GM23338 (cell line): ENCODE results near the gene RUSC1. TPM values are rescaled to one million over a fixed set of nuclear protein-coding genes. Genes with fewer than 3 reads are reported as not detected.
"Not testable (repeated sequence)": the region's sequence is repeated elsewhere in the genome, so short reads cannot be mapped to it uniquely, and the experiment has no call there.

Source experiments
- ATAC-seq: fragments of 200-7000 bp; cut with Tn5 transposase; 3 replicates; pipeline ENCODE4 v1.9.1; 2020
- DNase-seq: peaks from one replicate; pipeline ENCODE4 v3.0.0-alpha.2; 2015; ENCODE audit warnings: low spot score
- H2AFZ ChIP-seq: fragments of 200-600 bp; sonication (generic); 2 replicates; pipeline ENCODE4 v1.8.0; 2016; ENCODE audit warnings: antibody characterized with exemption, mild to moderate bottlenecking, moderate library complexity
- H3F3A ChIP-seq: fragments of 200-600 bp; sonication (generic); replicated peaks from 2 replicates; pipeline ENCODE4 v1.8.0; 2017; ENCODE audit warnings: antibody characterized with exemption, mixed run types, low read depth
- H3K27ac ChIP-seq: fragments of 200-600 bp; sonication (generic); 2 replicates; pipeline ENCODE4 v1.6.1; 2016; ENCODE audit warnings: low read depth
- H3K27me3 ChIP-seq: fragments of 200-600 bp; sonication (generic); 2 replicates; pipeline ENCODE4 v1.8.0; 2016; ENCODE audit warnings: mild to moderate bottlenecking, mixed run types, moderate library complexity; ENCODE audit not compliant: insufficient read depth
- H3K36me3 ChIP-seq: fragments of 200-600 bp; sonication (generic); 2 replicates; pipeline ENCODE4 v1.8.0; 2016; ENCODE audit warnings: mild to moderate bottlenecking; ENCODE audit not compliant: insufficient read depth
- H3K4me1 ChIP-seq: fragments of 200-600 bp; sonication (generic); 2 replicates; pipeline ENCODE4 v1.8.0; 2016; ENCODE audit warnings: mild to moderate bottlenecking, moderate library complexity; ENCODE audit not compliant: insufficient read depth
- H3K4me2 ChIP-seq: fragments of 200-600 bp; sonication (generic); 2 replicates; pipeline ENCODE4 v1.7.1; 2017; ENCODE audit warnings: mixed run types
- H3K4me3 ChIP-seq: fragments of 200-600 bp; sonication (generic); 2 replicates; pipeline ENCODE4 v1.6.1; 2016; ENCODE audit warnings: mixed run types
- H3K79me2 ChIP-seq: fragments of 200-600 bp; sonication (generic); replicated peaks from 2 replicates; pipeline ENCODE4 v1.8.0; 2017; ENCODE audit warnings: mild to moderate bottlenecking; ENCODE audit not compliant: insufficient read depth
- H3K9me2 ChIP-seq: fragments of 200-600 bp; sonication (generic); 2 replicates; pipeline ENCODE4 v1.8.0; 2017; ENCODE audit not compliant: insufficient read depth
- H4K20me1 ChIP-seq: fragments of 200-600 bp; sonication (generic); replicated peaks from 2 replicates; pipeline ENCODE4 v1.8.0; 2017; ENCODE audit warnings: mild to moderate bottlenecking; ENCODE audit not compliant: insufficient read depth
- H3K27ac Mint-ChIP-seq: 2 replicates; pipeline ENCODE4 v1.8.0; 2020; ENCODE audit warnings: inconsistent platforms, mild to moderate bottlenecking, moderate library complexity, mixed read lengths
- H3K27me3 Mint-ChIP-seq: 3 replicates; pipeline ENCODE4 v1.8.0; 2022; ENCODE audit warnings: low read depth, mild to moderate bottlenecking, moderate library complexity, mixed read lengths, inconsistent platforms; ENCODE audit not compliant: insufficient read depth, poor library complexity
- H3K36me3 Mint-ChIP-seq: 3 replicates; pipeline ENCODE4 v1.8.0; 2021; ENCODE audit warnings: low read depth, mild to moderate bottlenecking, inconsistent platforms, moderate library complexity, mixed read lengths
- H3K4me1 Mint-ChIP-seq: 3 replicates; pipeline ENCODE4 v1.8.0; 2020; ENCODE audit warnings: mild to moderate bottlenecking, inconsistent platforms, mixed read lengths
- H3K4me3 Mint-ChIP-seq: 3 replicates; pipeline ENCODE4 v1.8.0; 2021; ENCODE audit warnings: moderate library complexity, mild to moderate bottlenecking, inconsistent platforms, mixed read lengths
- H3K9me3 Mint-ChIP-seq: 3 replicates; pipeline ENCODE4 v1.8.0; 2020; ENCODE audit warnings: moderate library complexity, mild to moderate bottlenecking, inconsistent platforms, mixed read lengths
- CREB1 ChIP-seq: fragments of 250-450 bp; sonication (Bioruptor Pico); IDR thresholded peaks from 2 replicates; pipeline ENCODE4 v1.5.0; 2020; ENCODE audit warnings: low read depth, mild to moderate bottlenecking, moderate library complexity
- EZH2 ChIP-seq: fragments of 200-600 bp; sonication (generic); IDR thresholded peaks from one replicate; pipeline ENCODE4 v1.8.0; 2017; ENCODE audit warnings: antibody characterized with exemption, mild to moderate bottlenecking, low read depth; ENCODE audit not compliant: unreplicated experiment
- JUNB ChIP-seq: IDR thresholded peaks from one replicate; pipeline ENCODE4 v1.6.1; 2016; ENCODE audit warnings: antibody characterized with exemption; ENCODE audit not compliant: unreplicated experiment
- NANOG ChIP-seq: IDR thresholded peaks from 2 replicates; pipeline ENCODE4 v1.6.1; 2016; ENCODE audit warnings: antibody characterized with exemption, borderline replicate concordance
- STAT1 ChIP-seq: IDR thresholded peaks from one replicate; pipeline ENCODE4 v1.6.1; 2016; ENCODE audit warnings: antibody characterized with exemption; ENCODE audit not compliant: unreplicated experiment
- ZNF114 ChIP-seq: fragments of 250-450 bp; sonication (Bioruptor Pico); IDR thresholded peaks from 2 replicates; pipeline ENCODE4 v1.5.0; 2020; ENCODE audit warnings: mild to moderate bottlenecking, moderate library complexity
- ZNF331 ChIP-seq: fragments of 250-450 bp; sonication (Bioruptor Pico); IDR thresholded peaks from 2 replicates; pipeline ENCODE4 v1.5.0; 2020; ENCODE audit warnings: low read depth, mild to moderate bottlenecking, moderate library complexity
- polyA plus RNA-seq: library from polyadenylated mRNA; unstranded; fragments of >200 nt; fragmentation: Nextera tagmentation; extraction: Ambion mirVana; gene quantifications from 2 replicates; pipeline ENCODE4 v1.2.1, GENCODE V29; 2016
- total RNA-seq: library from RNA; depleted of rRNA; stranded (reverse); fragments of >200 nt; shearing (Covaris generic); gene quantifications from 2 replicates; pipeline ENCODE4 v1.2.3, GENCODE V29; 2014
- TF ChIP-seq, protein P1 (sequence below): IDR thresholded peaks from 2 replicates; pipeline ENCODE4 v1.6.1; 2016; ENCODE audit warnings: antibody characterized with exemption
- TF ChIP-seq, protein P2 (sequence below), 2 experiments: fragments of 200-600 bp in 1 of 2; sonication (generic) in 1 of 2; conservative IDR thresholded peaks; 2 replicates each; pipeline versions ENCODE4 v1.5.1 to v1.6.1; 2016 to 2017; ENCODE audit warnings: antibody characterized with exemption in 2 of 2, low read depth in 2 of 2, mild to moderate bottlenecking in 2 of 2, moderate library complexity in 1 of 2

Gene RUSC1
- total and polyA plus RNA-seq, 2 experiments from 2014 or later = 53.4 to 87.7 TPM

- TF ChIP-seq, protein P1, sequence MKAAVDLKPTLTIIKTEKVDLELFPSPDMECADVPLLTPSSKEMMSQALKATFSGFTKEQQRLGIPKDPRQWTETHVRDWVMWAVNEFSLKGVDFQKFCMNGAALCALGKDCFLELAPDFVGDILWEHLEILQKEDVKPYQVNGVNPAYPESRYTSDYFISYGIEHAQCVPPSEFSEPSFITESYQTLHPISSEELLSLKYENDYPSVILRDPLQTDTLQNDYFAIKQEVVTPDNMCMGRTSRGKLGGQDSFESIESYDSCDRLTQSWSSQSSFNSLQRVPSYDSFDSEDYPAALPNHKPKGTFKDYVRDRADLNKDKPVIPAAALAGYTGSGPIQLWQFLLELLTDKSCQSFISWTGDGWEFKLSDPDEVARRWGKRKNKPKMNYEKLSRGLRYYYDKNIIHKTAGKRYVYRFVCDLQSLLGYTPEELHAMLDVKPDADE = no peak
- no peak for TF ChIP-seq ZNF114
- TF ChIP-seq EZH2 = no peak
- no peak for TF ChIP-seq NANOG
- TF ChIP-seq STAT1 = no peak
- no peak for TF ChIP-seq JUNB
- TF ChIP-seq ZNF331 = no peak
Observed at GRCh38 chr1:155287987-155288543, 32.6 kb upstream of the RUSC1 start (continued).

GRCh38 chr1:155291006-155291405 lies 29.7 kb upstream of the RUSC1 start:
- H3K4me2 ChIP-seq, H4K20me1 ChIP-seq, H3K4me1 ChIP-seq, H3F3A ChIP-seq, H3K27ac Mint-ChIP-seq, H3K9me2 ChIP-seq, H2AFZ ChIP-seq, ATAC-seq, H3K9me3 Mint-ChIP-seq, H3K79me2 ChIP-seq, H3K27ac ChIP-seq, DNase-seq, H3K36me3 Mint-ChIP-seq, H3K4me3 ChIP-seq, H3K36me3 ChIP-seq, H3K4me3 Mint-ChIP-seq: not testable (repeated sequence)
- Mint-ChIP-seq H3K27me3 (peaks cover 19% of the 10 kb centered on the region), H3K4me1 (peaks cover 12% of the 10 kb centered on the region)
- H3K27me3 ChIP-seq = peaks cover 29% of the 10 kb centered on the region

GRCh38 chr1:155293086-155293749 lies 27.5 kb upstream of the RUSC1 start:
- Histone ChIP-seq H3K9me2 (no peaks in the 10 kb centered on the region), H3K27me3 (peaks cover 33% of the 10 kb centered on the region), H3K36me3 (no peaks in the 10 kb centered on the region), H3K4me1 (peaks cover 17% of the 10 kb centered on the region), H3K4me2 (no peak overlapping the region), H3K4me3 (no peak overlapping the region), H4K20me1 (no peaks in the 10 kb centered on the region; the same call in 1 of the 2 replicates), H3K27ac (no peak overlapping the region), H3F3A (0 out of 2 replicates have a peak, but pooled peaks cover 11% of the 10 kb centered on the region), H3K79me2 (no peaks in the 10 kb centered on the region), H2AFZ (no peak overlapping the region)
- H3K4me3 Mint-ChIP-seq = no peak overlapping the region
- DNase-seq = no peak
- H3K27ac Mint-ChIP-seq = no peak overlapping the region
- no peaks in the 10 kb centered on the region; the same call in 2 of the 3 replicates for H3K36me3 Mint-ChIP-seq
- H3K27me3 Mint-ChIP-seq = peaks cover 30% of the 10 kb centered on the region
- H3K4me1 Mint-ChIP-seq = peaks cover 29% of the 10 kb centered on the region
- no peak for ATAC-seq
- TF ChIP-seq, protein P2, sequence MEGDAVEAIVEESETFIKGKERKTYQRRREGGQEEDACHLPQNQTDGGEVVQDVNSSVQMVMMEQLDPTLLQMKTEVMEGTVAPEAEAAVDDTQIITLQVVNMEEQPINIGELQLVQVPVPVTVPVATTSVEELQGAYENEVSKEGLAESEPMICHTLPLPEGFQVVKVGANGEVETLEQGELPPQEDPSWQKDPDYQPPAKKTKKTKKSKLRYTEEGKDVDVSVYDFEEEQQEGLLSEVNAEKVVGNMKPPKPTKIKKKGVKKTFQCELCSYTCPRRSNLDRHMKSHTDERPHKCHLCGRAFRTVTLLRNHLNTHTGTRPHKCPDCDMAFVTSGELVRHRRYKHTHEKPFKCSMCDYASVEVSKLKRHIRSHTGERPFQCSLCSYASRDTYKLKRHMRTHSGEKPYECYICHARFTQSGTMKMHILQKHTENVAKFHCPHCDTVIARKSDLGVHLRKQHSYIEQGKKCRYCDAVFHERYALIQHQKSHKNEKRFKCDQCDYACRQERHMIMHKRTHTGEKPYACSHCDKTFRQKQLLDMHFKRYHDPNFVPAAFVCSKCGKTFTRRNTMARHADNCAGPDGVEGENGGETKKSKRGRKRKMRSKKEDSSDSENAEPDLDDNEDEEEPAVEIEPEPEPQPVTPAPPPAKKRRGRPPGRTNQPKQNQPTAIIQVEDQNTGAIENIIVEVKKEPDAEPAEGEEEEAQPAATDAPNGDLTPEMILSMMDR (conservative IDR thresholded peaks at IDR 0.05; ENCODE audit: low read depth in 2 of 2) = no peak
- TF ChIP-seq CREB1 (CRISPR knock-in tag) (no peak), NANOG (no peak)
- H3K9me3 Mint-ChIP-seq = no peaks in the 10 kb centered on the region
